Measurements from ENCODE around the gene CA4. TPM values are rescaled to one million over a fixed set of nuclear protein-coding genes. Genes with fewer than 3 reads are reported as not detected.

Gene CA4
- total and polyA plus RNA-seq, 2 of the 8 experiments (the other 6 are each of a cell fraction or from before 2014, with no cell fraction given) = 3.6 to 4.2 TPM

DNA sequence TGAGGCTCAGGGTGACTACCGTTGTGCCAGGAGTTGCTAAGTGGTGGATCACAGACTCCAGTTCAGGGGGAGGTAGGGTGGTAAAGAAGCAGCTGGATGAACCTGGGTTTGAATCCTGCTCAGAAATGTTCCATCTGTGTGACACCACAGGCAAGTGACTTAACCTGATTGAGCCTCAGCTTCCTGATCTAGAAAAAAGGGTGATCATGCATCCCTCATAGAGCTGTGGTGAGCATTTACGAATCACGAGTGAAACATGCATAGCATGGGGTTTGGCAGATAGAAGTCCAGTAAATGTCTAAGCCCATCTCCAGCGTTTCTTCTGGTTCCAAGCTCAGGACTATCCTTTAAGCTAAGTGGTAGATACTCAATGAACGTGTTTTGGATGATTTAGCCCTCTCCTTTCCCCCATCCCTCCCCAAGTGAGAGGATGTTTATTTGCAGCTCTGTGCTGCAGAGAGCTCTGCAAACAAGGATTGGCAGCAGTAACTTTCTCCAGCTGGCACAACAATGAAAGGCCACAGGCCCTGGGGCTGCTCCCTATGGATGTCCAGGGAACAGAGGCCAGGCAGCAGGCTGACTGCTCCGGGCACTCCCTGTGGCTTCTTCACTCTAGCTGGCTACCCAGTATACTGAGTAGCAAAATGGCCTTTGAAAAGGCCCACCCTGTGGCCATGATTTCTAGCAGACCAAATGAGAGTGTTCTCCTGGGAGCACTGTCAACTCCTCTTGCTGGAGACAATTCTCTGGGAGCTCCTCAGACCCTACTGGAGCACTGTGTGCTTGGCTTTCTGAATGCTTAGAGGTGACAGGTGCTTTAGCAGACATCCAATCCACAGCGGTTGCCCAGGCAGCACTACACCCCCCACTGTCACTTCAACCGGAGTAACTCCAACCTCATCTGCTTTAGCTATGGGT lies 21.3 kb downstream of the CA4 start (continued):
- TF ChIP-seq POU5F1 (IDR thresholded peaks at IDR 0.05; ENCODE audit: low read depth, low read length) (no peak), EZH2 (IDR thresholded peaks at IDR 0.05; ENCODE audit: low read depth, low read length, severe bottlenecking) (no peak), POLR2A (IDR thresholded peaks at IDR 0.05; ENCODE audit: control extremely low read depth in 1 of 2, low read depth in 2 of 2, low read length in 2 of 2) (no peak), SP2 (IDR thresholded peaks at IDR 0.05; ENCODE audit: low read length) (no peak), TAF1 (IDR thresholded peaks at IDR 0.05; ENCODE audit: low read depth, low read length) (no peak), TCF12 (IDR thresholded peaks at IDR 0.05; ENCODE audit: low read depth, low read length) (no peak), HDAC2 (IDR thresholded peaks at IDR 0.05; ENCODE audit: borderline replicate concordance in 1 of 2, low read depth in 2 of 2, low read length in 2 of 2) (no peak), RNF2 (IDR thresholded peaks at IDR 0.05; ENCODE audit: borderline replicate concordance, low read depth, low read length, missing control alignments, poor library complexity, severe bottlenecking) (no peak)
- TF ChIP-seq, protein P1, sequence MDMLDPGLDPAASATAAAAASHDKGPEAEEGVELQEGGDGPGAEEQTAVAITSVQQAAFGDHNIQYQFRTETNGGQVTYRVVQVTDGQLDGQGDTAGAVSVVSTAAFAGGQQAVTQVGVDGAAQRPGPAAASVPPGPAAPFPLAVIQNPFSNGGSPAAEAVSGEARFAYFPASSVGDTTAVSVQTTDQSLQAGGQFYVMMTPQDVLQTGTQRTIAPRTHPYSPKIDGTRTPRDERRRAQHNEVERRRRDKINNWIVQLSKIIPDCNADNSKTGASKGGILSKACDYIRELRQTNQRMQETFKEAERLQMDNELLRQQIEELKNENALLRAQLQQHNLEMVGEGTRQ (IDR thresholded peaks at IDR 0.05; ENCODE audit: low read length) = no peak
